Neural cell (in vitro differentiated cells): ENCODE results near the gene GALNT14. TPM values are rescaled to one million over a fixed set of nuclear protein-coding genes. Genes with fewer than 3 reads are reported as not detected.

ENCODE experiments used
- H2AFZ ChIP-seq: fragments of 200-600, 300-800 bp; sonication (generic), shearing (Covaris generic); 2 replicates; pipeline ENCODE4 v1.6.0; 2014; ENCODE audit warnings: low read depth, mild to moderate bottlenecking, antibody characterized with exemption, low read length, moderate library complexity
- H3F3A ChIP-seq: fragments of 200-600 bp; shearing (Covaris generic); 2 replicates; pipeline ENCODE4 v1.6.1; 2016; ENCODE audit warnings: mild to moderate bottlenecking, moderate library complexity, mixed read lengths, antibody characterized with exemption, low read length; ENCODE audit not compliant: insufficient read depth, poor library complexity, severe bottlenecking
- H3K27ac ChIP-seq: fragments of 200-600, 300-800 bp; sonication (generic), shearing (Covaris generic); 2 replicates; pipeline ENCODE4 v1.5.1; 2014; ENCODE audit warnings: mild to moderate bottlenecking, low read length, moderate library complexity
- H3K27me3 ChIP-seq: fragments of 300-800, 200-600 bp; sonication (generic), shearing (Covaris generic); 2 replicates; pipeline ENCODE4 v1.6.0; 2014; ENCODE audit warnings: mild to moderate bottlenecking, low read depth, low read length, moderate library complexity; ENCODE audit not compliant: insufficient read depth
- H3K36me3 ChIP-seq: fragments of 300-800, 200-600 bp; sonication (generic), shearing (Covaris generic); 2 replicates; pipeline ENCODE4 v1.5.1; 2014; ENCODE audit warnings: mild to moderate bottlenecking, antibody characterized with exemption, low read length, moderate library complexity; ENCODE audit not compliant: insufficient read depth
- H3K4me2 ChIP-seq: fragments of 300-800, 200-600 bp; sonication (generic), shearing (Covaris generic); 2 replicates; pipeline ENCODE4 v1.6.0; 2014; ENCODE audit warnings: mild to moderate bottlenecking, low read length
- H3K4me3 ChIP-seq: fragments of 300-800, 200-600 bp; sonication (generic), shearing (Covaris generic); 2 replicates; pipeline ENCODE4 v1.5.1; 2014; ENCODE audit warnings: mild to moderate bottlenecking, low read length, moderate library complexity
- H3K79me2 ChIP-seq: fragments of 200-600 bp; shearing (Covaris generic); replicated peaks from 2 replicates; pipeline ENCODE4 v1.6.0; 2014; ENCODE audit warnings: mild to moderate bottlenecking, low read length, moderate library complexity; ENCODE audit not compliant: insufficient read depth
- H3K9ac ChIP-seq: fragments of 300-800, 200-600 bp; sonication (generic), shearing (Covaris generic); 2 replicates; pipeline ENCODE4 v1.6.1; 2016; ENCODE audit warnings: mild to moderate bottlenecking, low read length, mixed read lengths
- H3K9me2 ChIP-seq: fragments of 200-600 bp; shearing (Covaris generic); 2 replicates; pipeline ENCODE4 v1.6.1; 2016; ENCODE audit warnings: mild to moderate bottlenecking, low read length, mixed read lengths; ENCODE audit not compliant: insufficient read depth
- H3K9me3 ChIP-seq: fragments of 200-600, 300-800 bp; sonication (generic), shearing (Covaris generic); 2 replicates; pipeline ENCODE4 v1.6.1; 2016; ENCODE audit warnings: mild to moderate bottlenecking, mixed run types, low read length, moderate library complexity, mixed read lengths
- H4K20me1 ChIP-seq: fragments of 200-600 bp; shearing (Covaris generic); 2 replicates; pipeline ENCODE4 v1.6.1; 2016; ENCODE audit warnings: mild to moderate bottlenecking, mixed run types; ENCODE audit not compliant: insufficient read depth
- EZH2 ChIP-seq: fragments of 200-600, 300-800 bp; shearing (Covaris generic), sonication (generic); IDR thresholded peaks from 2 replicates; pipeline ENCODE4 v1.6.1; 2014; ENCODE audit warnings: antibody characterized with exemption, low read length, borderline replicate concordance, mild to moderate bottlenecking; ENCODE audit not compliant: insufficient read depth, poor library complexity, severe bottlenecking
- RAD21 ChIP-seq: fragments of 450-650 bp; conservative IDR thresholded peaks from 2 replicates; pipeline ENCODE4 v1.6.1; 2014; ENCODE audit warnings: antibody characterized with exemption, mild to moderate bottlenecking, moderate library complexity
- SMC3 ChIP-seq: fragments of 450-650 bp; conservative IDR thresholded peaks from 2 replicates; pipeline ENCODE4 v1.6.1; 2014; ENCODE audit warnings: antibody characterized with exemption, mild to moderate bottlenecking, moderate library complexity; ENCODE audit not compliant: poor library complexity
- TAF1 ChIP-seq: IDR thresholded peaks from 2 replicates; pipeline ENCODE4 v1.6.1; 2012; ENCODE audit warnings: low read depth
- polyA plus RNA-seq: library from polyadenylated mRNA; depleted of rRNA; stranded (reverse); fragments of >200 nt; gene quantifications from 2 replicates; pipeline ENCODE4 v1.2.3, GENCODE V29; 2014
- TF ChIP-seq, protein P1 (sequence below): fragments of 450-650 bp; IDR thresholded peaks from 2 replicates; pipeline ENCODE4 v1.5.1; 2014; ENCODE audit warnings: antibody characterized with exemption, mild to moderate bottlenecking, moderate library complexity; ENCODE audit not compliant: poor library complexity, severe bottlenecking
- TF ChIP-seq, protein P2 (sequence below): IDR thresholded peaks from 2 replicates; pipeline ENCODE4 v1.6.1; 2012; ENCODE audit warnings: borderline replicate concordance

The GALNT14 gene
- polyA plus RNA-seq, 1 donor from 2014 or later: 15.9 TPM

DNA sequence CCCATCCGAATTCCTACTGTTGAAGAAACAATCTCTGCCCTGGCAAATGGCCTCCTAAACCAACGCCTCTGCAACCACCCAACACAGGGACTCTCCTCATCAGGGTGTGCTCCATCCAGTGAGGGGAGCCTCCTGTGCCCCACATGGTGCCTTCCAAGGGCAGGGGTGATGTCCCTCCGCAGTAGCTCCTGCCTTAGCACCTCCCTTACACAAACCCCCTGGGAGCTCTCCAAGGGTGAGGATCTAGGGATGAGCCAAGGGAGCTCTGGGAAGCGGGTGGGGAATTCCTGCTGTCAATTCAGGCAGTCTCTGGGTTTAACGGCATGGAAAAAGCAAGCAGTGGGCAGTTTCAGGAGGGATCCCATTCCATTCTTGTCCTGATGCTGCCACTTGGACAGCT, 3.8 kb downstream of the GALNT14 start:
- Histone ChIP-seq H3F3A (no peaks in the 10 kb centered on the region), H3K9me2 (no peaks in the 10 kb centered on the region), H3K27me3 (peaks cover 47% of the 10 kb centered on the region), H3K27ac (no peak overlapping the region), H3K36me3 (no peaks in the 10 kb centered on the region), H3K4me2 (no peak overlapping the region), H3K9me3 (no peaks in the 10 kb centered on the region), H3K4me3 (no peak overlapping the region), H3K79me2 (no peaks in the 10 kb centered on the region), H2AFZ (no peak overlapping the region), H4K20me1 (no peaks in the 10 kb centered on the region), H3K9ac (no peak overlapping the region)
- no peak for TF ChIP-seq TAF1
- TF ChIP-seq SMC3: no peak
- no peak for TF ChIP-seq EZH2
- no peak for TF ChIP-seq RAD21
- TF ChIP-seq, protein P1, sequence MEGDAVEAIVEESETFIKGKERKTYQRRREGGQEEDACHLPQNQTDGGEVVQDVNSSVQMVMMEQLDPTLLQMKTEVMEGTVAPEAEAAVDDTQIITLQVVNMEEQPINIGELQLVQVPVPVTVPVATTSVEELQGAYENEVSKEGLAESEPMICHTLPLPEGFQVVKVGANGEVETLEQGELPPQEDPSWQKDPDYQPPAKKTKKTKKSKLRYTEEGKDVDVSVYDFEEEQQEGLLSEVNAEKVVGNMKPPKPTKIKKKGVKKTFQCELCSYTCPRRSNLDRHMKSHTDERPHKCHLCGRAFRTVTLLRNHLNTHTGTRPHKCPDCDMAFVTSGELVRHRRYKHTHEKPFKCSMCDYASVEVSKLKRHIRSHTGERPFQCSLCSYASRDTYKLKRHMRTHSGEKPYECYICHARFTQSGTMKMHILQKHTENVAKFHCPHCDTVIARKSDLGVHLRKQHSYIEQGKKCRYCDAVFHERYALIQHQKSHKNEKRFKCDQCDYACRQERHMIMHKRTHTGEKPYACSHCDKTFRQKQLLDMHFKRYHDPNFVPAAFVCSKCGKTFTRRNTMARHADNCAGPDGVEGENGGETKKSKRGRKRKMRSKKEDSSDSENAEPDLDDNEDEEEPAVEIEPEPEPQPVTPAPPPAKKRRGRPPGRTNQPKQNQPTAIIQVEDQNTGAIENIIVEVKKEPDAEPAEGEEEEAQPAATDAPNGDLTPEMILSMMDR: no peak

DNA sequence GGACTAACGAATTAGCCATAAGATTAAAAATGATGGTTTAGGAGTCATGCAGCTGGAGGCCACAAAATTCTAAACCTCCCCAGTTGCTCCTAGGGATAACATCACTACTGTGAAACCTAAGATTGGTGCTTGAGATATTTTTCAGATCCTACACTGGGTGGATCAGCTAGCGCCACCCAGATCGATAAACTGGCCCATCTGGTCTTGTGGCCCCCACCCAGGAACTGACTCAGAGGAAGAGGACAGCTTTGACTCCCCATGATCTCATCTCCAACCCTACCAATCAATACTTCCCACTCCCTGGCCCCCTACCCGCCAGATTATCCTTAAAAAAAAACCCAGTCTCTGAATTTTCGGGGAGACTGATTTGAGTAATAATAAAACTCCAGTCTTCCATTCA, 5.5 kb downstream of the GALNT14 start:
- Histone ChIP-seq H3K4me2 (no peak overlapping the region), H3K36me3 (no peaks in the 10 kb centered on the region), H2AFZ (no peak overlapping the region), H3K9ac (no peak overlapping the region), H4K20me1 (no peaks in the 10 kb centered on the region), H3K9me2 (no peaks in the 10 kb centered on the region), H3F3A (no peaks in the 10 kb centered on the region), H3K27ac (no peak overlapping the region), H3K9me3 (no peaks in the 10 kb centered on the region), H3K4me3 (no peak overlapping the region), H3K27me3 (peaks cover 33% of the 10 kb centered on the region), H3K79me2 (no peaks in the 10 kb centered on the region)
- TF ChIP-seq, protein P2, sequence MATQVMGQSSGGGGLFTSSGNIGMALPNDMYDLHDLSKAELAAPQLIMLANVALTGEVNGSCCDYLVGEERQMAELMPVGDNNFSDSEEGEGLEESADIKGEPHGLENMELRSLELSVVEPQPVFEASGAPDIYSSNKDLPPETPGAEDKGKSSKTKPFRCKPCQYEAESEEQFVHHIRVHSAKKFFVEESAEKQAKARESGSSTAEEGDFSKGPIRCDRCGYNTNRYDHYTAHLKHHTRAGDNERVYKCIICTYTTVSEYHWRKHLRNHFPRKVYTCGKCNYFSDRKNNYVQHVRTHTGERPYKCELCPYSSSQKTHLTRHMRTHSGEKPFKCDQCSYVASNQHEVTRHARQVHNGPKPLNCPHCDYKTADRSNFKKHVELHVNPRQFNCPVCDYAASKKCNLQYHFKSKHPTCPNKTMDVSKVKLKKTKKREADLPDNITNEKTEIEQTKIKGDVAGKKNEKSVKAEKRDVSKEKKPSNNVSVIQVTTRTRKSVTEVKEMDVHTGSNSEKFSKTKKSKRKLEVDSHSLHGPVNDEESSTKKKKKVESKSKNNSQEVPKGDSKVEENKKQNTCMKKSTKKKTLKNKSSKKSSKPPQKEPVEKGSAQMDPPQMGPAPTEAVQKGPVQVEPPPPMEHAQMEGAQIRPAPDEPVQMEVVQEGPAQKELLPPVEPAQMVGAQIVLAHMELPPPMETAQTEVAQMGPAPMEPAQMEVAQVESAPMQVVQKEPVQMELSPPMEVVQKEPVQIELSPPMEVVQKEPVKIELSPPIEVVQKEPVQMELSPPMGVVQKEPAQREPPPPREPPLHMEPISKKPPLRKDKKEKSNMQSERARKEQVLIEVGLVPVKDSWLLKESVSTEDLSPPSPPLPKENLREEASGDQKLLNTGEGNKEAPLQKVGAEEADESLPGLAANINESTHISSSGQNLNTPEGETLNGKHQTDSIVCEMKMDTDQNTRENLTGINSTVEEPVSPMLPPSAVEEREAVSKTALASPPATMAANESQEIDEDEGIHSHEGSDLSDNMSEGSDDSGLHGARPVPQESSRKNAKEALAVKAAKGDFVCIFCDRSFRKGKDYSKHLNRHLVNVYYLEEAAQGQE: no peak
- TF ChIP-seq, protein P1: no peak
- TF ChIP-seq EZH2: no peak
